ENCODE data around the gene CD109.

CD109 gene

GRCh38 chr6:73784726-73785505, 88.9 kb downstream of the CD109 start:
- H3K36me3 ChIP-seq (ENCODE audit: control insufficient read depth, insufficient read depth, low read length) = no peaks in the 10 kb centered on the region
- WGBS (ENCODE audit: insufficient coverage, insufficient read length) = no CpG with 5 or more reads among the region's 3 CpGs

DNA sequence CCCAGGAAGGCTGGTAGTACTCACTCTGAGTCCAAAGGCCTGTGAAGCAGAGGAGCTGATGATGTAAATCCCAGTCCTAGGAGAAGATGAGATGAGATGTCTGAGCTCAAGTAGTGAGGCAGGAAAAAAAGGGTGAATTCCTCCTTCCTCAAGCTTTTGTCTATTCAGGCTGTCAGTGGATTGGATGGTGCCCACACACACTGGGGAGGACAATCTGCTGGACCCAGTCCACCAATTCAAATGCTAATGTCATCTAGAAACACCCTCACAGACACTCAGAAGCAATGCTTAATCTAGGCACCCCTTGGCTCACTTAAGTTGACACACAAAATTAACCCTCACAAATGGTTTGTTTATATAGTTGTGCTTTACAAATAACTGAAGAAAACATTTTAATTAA, 94.6 kb downstream of the CD109 start:
- Histone ChIP-seq H3K4me3 (ENCODE audit: low read length) (no peak overlapping the region), H3K36me3 (ENCODE audit: control insufficient read depth, insufficient read depth, low read length) (no peaks in the 10 kb centered on the region), H3K9me3 (ENCODE audit: control insufficient read depth, insufficient read depth, low read length) (no peaks in the 10 kb centered on the region), H3K27ac (ENCODE audit: low read length) (no peak overlapping the region), H3K4me1 (ENCODE audit: control insufficient read depth, insufficient read depth, low read length) (no peaks in the 10 kb centered on the region; the same call in none of the 2 replicates), H3K27me3 (ENCODE audit: control insufficient read depth, insufficient read depth, low read length) (no peaks in the 10 kb centered on the region)
- no peak for DNase-seq (ENCODE audit: low read depth, low spot score)

More at GRCh38 chr6:73784726-73785505, 88.9 kb downstream of the CD109 start:
- Histone ChIP-seq H3K9me3 (ENCODE audit: control insufficient read depth, insufficient read depth, low read length) (no peaks in the 10 kb centered on the region), H3K27ac (ENCODE audit: low read length) (no peak overlapping the region), H3K27me3 (ENCODE audit: control insufficient read depth, insufficient read depth, low read length) (no peaks in the 10 kb centered on the region), H3K4me3 (ENCODE audit: low read length) (no peak overlapping the region), H3K4me1 (ENCODE audit: control insufficient read depth, insufficient read depth, low read length) (no peaks in the 10 kb centered on the region; the same call in none of the 2 replicates)
- no peak for DNase-seq (ENCODE audit: low read depth, low spot score)

GRCh38 chr6:73791336-73791735, 95.3 kb downstream of the CD109 start:
- H3K4me3 ChIP-seq (ENCODE audit: low read length) = no peak overlapping the region
- no CpG with 5 or more reads among the region's 6 CpGs for WGBS (ENCODE audit: insufficient coverage, insufficient read length)
- H3K4me1 ChIP-seq (ENCODE audit: control insufficient read depth, insufficient read depth, low read length) = no peaks in the 10 kb centered on the region; the same call in 1 of the 2 replicates
- H3K27ac ChIP-seq (ENCODE audit: low read length) = no peak overlapping the region
- H3K27me3 ChIP-seq (ENCODE audit: control insufficient read depth, insufficient read depth, low read length) = no peaks in the 10 kb centered on the region
- no peaks in the 10 kb centered on the region for H3K36me3 ChIP-seq (ENCODE audit: control insufficient read depth, insufficient read depth, low read length)
- no peak for DNase-seq (ENCODE audit: low read depth, low spot score)
- H3K9me3 ChIP-seq (ENCODE audit: control insufficient read depth, insufficient read depth, low read length) = no peaks in the 10 kb centered on the region

DNA sequence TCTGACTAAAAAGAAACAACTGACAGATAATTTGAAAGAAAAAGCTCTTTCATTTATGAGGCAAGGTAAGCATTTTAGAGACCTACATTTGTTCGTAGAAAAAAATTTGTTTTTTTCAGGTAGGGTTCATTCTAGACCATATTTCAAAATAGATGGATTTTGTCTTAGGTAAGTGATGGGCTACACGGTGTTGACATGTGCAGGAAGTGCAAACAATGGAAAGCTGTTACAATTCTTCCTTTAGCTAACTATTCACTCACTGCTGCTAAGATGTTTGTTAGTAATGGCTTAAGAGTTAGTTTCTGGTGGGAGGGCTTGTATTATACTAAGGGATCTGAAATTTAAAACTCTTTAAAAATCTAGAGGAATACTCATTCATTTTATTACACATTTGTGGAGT, 96.7 kb downstream of the CD109 start:
- H3K4me1 ChIP-seq (ENCODE audit: control insufficient read depth, insufficient read depth, low read length) = no peaks in the 10 kb centered on the region; the same call in 1 of the 2 replicates
- no peaks in the 10 kb centered on the region for H3K36me3 ChIP-seq (ENCODE audit: control insufficient read depth, insufficient read depth, low read length)
- H3K9me3 ChIP-seq (ENCODE audit: control insufficient read depth, insufficient read depth, low read length) = no peaks in the 10 kb centered on the region
- DNase-seq (ENCODE audit: low read depth, low spot score) = no peak
- no peak overlapping the region for H3K4me3 ChIP-seq (ENCODE audit: low read length)
- no CpG with 5 or more reads among the region's 2 CpGs for WGBS (ENCODE audit: insufficient coverage, insufficient read length)
- no peaks in the 10 kb centered on the region for H3K27me3 ChIP-seq (ENCODE audit: control insufficient read depth, insufficient read depth, low read length)
- no peak overlapping the region for H3K27ac ChIP-seq (ENCODE audit: low read length)

GRCh38 chr6:73796881-73797280, 100.9 kb downstream of the CD109 start:
- Histone ChIP-seq H3K9me3 (ENCODE audit: control insufficient read depth, insufficient read depth, low read length) (no peaks in the 10 kb centered on the region), H3K4me1 (ENCODE audit: control insufficient read depth, insufficient read depth, low read length) (no peaks in the 10 kb centered on the region), H3K36me3 (ENCODE audit: control insufficient read depth, insufficient read depth, low read length) (no peaks in the 10 kb centered on the region), H3K27me3 (ENCODE audit: control insufficient read depth, insufficient read depth, low read length) (no peaks in the 10 kb centered on the region), H3K4me3 (ENCODE audit: low read length) (no peak overlapping the region), H3K27ac (ENCODE audit: low read length) (no peak overlapping the region)
- DNase-seq (ENCODE audit: low read depth, low spot score) = no peak
- WGBS (ENCODE audit: insufficient coverage, insufficient read length) = no CpG with 5 or more reads among the region's 4 CpGs

- no peak overlapping the region for H3K27ac ChIP-seq (ENCODE audit: low read length)
- H3K4me1 ChIP-seq (ENCODE audit: control insufficient read depth, insufficient read depth, low read length) = no peaks in the 10 kb centered on the region
- H3K36me3 ChIP-seq (ENCODE audit: control insufficient read depth, insufficient read depth, low read length) = no peaks in the 10 kb centered on the region
- H3K4me3 ChIP-seq (ENCODE audit: low read length) = no peak overlapping the region
- DNase-seq (ENCODE audit: low read depth, low spot score) = no peak
- no peaks in the 10 kb centered on the region for H3K27me3 ChIP-seq (ENCODE audit: control insufficient read depth, insufficient read depth, low read length)
- no CpG with 5 or more reads among the region's 6 CpGs for WGBS (ENCODE audit: insufficient coverage, insufficient read length)
- H3K9me3 ChIP-seq (ENCODE audit: control insufficient read depth, insufficient read depth, low read length) = no peaks in the 10 kb centered on the region
Measured at GRCh38 chr6:73797861-73798260, 101.9 kb downstream of the CD109 start.

DNA sequence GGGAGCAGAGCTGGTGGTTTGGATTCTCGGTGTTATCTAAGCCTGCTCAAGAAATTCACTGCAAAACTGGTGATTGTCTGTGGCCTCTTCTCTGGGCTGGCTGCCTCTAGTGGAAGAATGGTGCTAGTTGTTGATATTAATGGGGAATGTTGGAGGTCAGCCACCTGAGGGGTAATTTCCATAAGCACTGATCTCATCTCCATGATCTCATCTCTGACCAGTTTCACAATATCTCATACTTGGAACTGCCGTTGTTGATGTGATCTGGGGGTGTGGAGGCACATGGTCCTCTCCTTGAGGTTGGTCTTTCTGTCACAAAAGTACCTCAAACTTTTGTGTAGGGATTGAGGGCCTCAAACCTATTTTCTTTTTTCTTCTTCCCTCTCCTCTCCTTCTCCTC, 102.6 kb downstream of the CD109 start:
- H3K9me3 ChIP-seq (ENCODE audit: control insufficient read depth, insufficient read depth, low read length) = no peaks in the 10 kb centered on the region
- H3K4me1 ChIP-seq (ENCODE audit: control insufficient read depth, insufficient read depth, low read length) = no peaks in the 10 kb centered on the region
- no peak for DNase-seq (ENCODE audit: low read depth, low spot score)
- H3K36me3 ChIP-seq (ENCODE audit: control insufficient read depth, insufficient read depth, low read length) = no peaks in the 10 kb centered on the region
- no peak overlapping the region for H3K4me3 ChIP-seq (ENCODE audit: low read length)
- no CpG with 5 or more reads among the region's 2 CpGs for WGBS (ENCODE audit: insufficient coverage, insufficient read length)
- H3K27ac ChIP-seq (ENCODE audit: low read length) = no peak overlapping the region
- no peaks in the 10 kb centered on the region for H3K27me3 ChIP-seq (ENCODE audit: control insufficient read depth, insufficient read depth, low read length)

- WGBS (ENCODE audit: insufficient coverage, insufficient read length) = no CpG with 5 or more reads among the region's 1 CpG
- H3K27ac ChIP-seq (ENCODE audit: low read length) = no peak overlapping the region
Measured at GRCh38 chr6:73800997-73801396, 105.0 kb downstream of the CD109 start.

GRCh38 chr6:73801652-73802268, 105.8 kb downstream of the CD109 start:
- Histone ChIP-seq H3K4me1 (ENCODE audit: control insufficient read depth, insufficient read depth, low read length) (no peaks in the 10 kb centered on the region), H3K27me3 (ENCODE audit: control insufficient read depth, insufficient read depth, low read length) (no peaks in the 10 kb centered on the region), H3K9me3 (ENCODE audit: control insufficient read depth, insufficient read depth, low read length) (no peaks in the 10 kb centered on the region), H3K27ac (ENCODE audit: low read length) (no peak overlapping the region), H3K36me3 (ENCODE audit: control insufficient read depth, insufficient read depth, low read length) (no peaks in the 10 kb centered on the region), H3K4me3 (ENCODE audit: low read length) (no peak overlapping the region)
- WGBS (ENCODE audit: insufficient coverage, insufficient read length) = no CpG with 5 or more reads among the region's 1 CpG
- no peak for DNase-seq (ENCODE audit: low read depth, low spot score)

More at GRCh38 chr6:73800997-73801396, 105.0 kb downstream of the CD109 start:
- no peaks in the 10 kb centered on the region for H3K36me3 ChIP-seq (ENCODE audit: control insufficient read depth, insufficient read depth, low read length)
- no peak overlapping the region for H3K4me3 ChIP-seq (ENCODE audit: low read length)
- H3K9me3 ChIP-seq (ENCODE audit: control insufficient read depth, insufficient read depth, low read length) = no peaks in the 10 kb centered on the region
- no peaks in the 10 kb centered on the region for H3K4me1 ChIP-seq (ENCODE audit: control insufficient read depth, insufficient read depth, low read length)
- H3K27me3 ChIP-seq (ENCODE audit: control insufficient read depth, insufficient read depth, low read length) = no peaks in the 10 kb centered on the region
- DNase-seq (ENCODE audit: low read depth, low spot score) = no peak

DNA sequence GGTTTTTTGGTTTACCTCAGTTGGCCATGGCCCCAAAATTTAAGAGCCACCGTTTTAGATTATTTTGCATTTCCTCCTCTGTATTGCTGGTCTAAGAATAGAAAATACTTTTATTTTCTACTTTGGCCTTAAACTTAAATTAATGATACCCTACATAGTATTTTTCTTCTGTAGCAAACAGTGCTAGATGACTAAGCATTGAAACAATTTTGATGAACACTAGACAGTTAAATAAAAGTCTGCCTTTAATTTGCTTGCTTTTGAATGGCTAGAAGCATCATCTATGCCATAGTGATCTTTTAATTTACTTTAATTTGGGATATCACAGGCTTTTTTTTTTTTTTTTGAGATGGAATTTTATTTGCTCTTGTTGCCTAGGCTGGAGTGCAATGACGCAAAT, 106.4 kb downstream of the CD109 start:
- no CpG with 5 or more reads among the region's 2 CpGs for WGBS (ENCODE audit: insufficient coverage, insufficient read length)
- Histone ChIP-seq H3K4me3 (ENCODE audit: low read length) (no peak overlapping the region), H3K9me3 (ENCODE audit: control insufficient read depth, insufficient read depth, low read length) (no peaks in the 10 kb centered on the region), H3K36me3 (ENCODE audit: control insufficient read depth, insufficient read depth, low read length) (no peaks in the 10 kb centered on the region), H3K27me3 (ENCODE audit: control insufficient read depth, insufficient read depth, low read length) (no peaks in the 10 kb centered on the region), H3K27ac (ENCODE audit: low read length) (no peak overlapping the region), H3K4me1 (ENCODE audit: control insufficient read depth, insufficient read depth, low read length) (no peaks in the 10 kb centered on the region)
- no peak for DNase-seq (ENCODE audit: low read depth, low spot score)
